Smooth muscle cell (in vitro differentiated cells): ENCODE data around the gene FOXN3. TPM values are rescaled to one million over a fixed set of nuclear protein-coding genes. Genes with fewer than 3 reads are reported as not detected.

Experiments used
- DNase-seq: peaks from one replicate; lab custom pipeline; 2025; ENCODE audit not compliant: unreplicated experiment; lab: John Stamatoyannopoulos, UW
- H2AFZ ChIP-seq: fragments of 200-600 bp; sonication (generic); 2 replicates; pipeline ENCODE4 v1.6.0; 2016; ENCODE audit warnings: antibody characterized with exemption, low read depth, mild to moderate bottlenecking
- H3F3A ChIP-seq: fragments of 200-600 bp; sonication (generic); 2 replicates; pipeline ENCODE4 v1.6.0; 2017; ENCODE audit warnings: antibody characterized with exemption, low read depth
- H3K27ac ChIP-seq: fragments of 200-600 bp; sonication (generic); 2 replicates; pipeline ENCODE4 v1.5.1; 2016; ENCODE audit warnings: low read depth, mild to moderate bottlenecking
- H3K27me3 ChIP-seq: fragments of 200-600 bp; sonication (generic); 2 replicates; pipeline ENCODE4 v1.6.1; 2016; ENCODE audit warnings: low read depth, mild to moderate bottlenecking
- H3K36me3 ChIP-seq: fragments of 200-600 bp; sonication (generic); 2 replicates; pipeline ENCODE4 v1.5.1; 2016; ENCODE audit warnings: low read depth
- H3K4me1 ChIP-seq: fragments of 200-600 bp; sonication (generic); 2 replicates; pipeline ENCODE4 v1.5.1; 2016; ENCODE audit warnings: low read depth
- H3K4me2 ChIP-seq: fragments of 200-600 bp; sonication (generic); 2 replicates; pipeline ENCODE4 v1.6.0; 2016; ENCODE audit warnings: mild to moderate bottlenecking
- H3K4me3 ChIP-seq: fragments of 200-600 bp; sonication (generic); 2 replicates; pipeline ENCODE4 v1.5.1; 2016; ENCODE audit warnings: mild to moderate bottlenecking
- H3K79me2 ChIP-seq: fragments of 200-600 bp; sonication (generic); 2 replicates; pipeline ENCODE4 v1.6.0; 2016; ENCODE audit warnings: low read depth, mild to moderate bottlenecking
- H3K9ac ChIP-seq: fragments of 200-600 bp; sonication (generic); 2 replicates; pipeline ENCODE4 v1.6.0; 2016; ENCODE audit warnings: low read depth
- H3K9me3 ChIP-seq: fragments of 200-600 bp; sonication (generic); replicated peaks from 2 replicates; pipeline ENCODE4 v1.5.1; 2016; ENCODE audit warnings: low read depth
- H4K20me1 ChIP-seq: fragments of 200-600 bp; sonication (generic); 2 replicates; pipeline ENCODE4 v1.6.0; 2016; ENCODE audit warnings: low read depth
- CTCF ChIP-seq: fragments of 200-600 bp; sonication (generic); IDR thresholded peaks from 2 replicates; pipeline ENCODE4 v1.5.1; 2017; ENCODE audit warnings: borderline replicate concordance, mild to moderate bottlenecking, antibody characterized with exemption; ENCODE audit not compliant: insufficient read depth, poor library complexity, severe bottlenecking
- WGBS: methylation state at CpG from one replicate; pipeline ENCODE4 v1.1.7; 2016; ENCODE audit warnings: low lambda C conversion rate; 5-methylcytosine and 5-hydroxymethylcytosine counted together
- polyA plus RNA-seq: library from polyadenylated mRNA; unstranded; fragments of >200 nt; fragmentation: Nextera tagmentation; extraction: Ambion mirVana; gene quantifications from 2 replicates; pipeline ENCODE4 v1.2.1, GENCODE V29; 2016
- total RNA-seq: library from RNA; depleted of rRNA; stranded (reverse); fragments of >200 nt; gene quantifications from 2 replicates; pipeline ENCODE4 v1.2.3, GENCODE V29; 2014

Gene FOXN3
- total and polyA plus RNA-seq, 2 experiments from 2014 or later = 24.5 to 31.5 TPM

DNA sequence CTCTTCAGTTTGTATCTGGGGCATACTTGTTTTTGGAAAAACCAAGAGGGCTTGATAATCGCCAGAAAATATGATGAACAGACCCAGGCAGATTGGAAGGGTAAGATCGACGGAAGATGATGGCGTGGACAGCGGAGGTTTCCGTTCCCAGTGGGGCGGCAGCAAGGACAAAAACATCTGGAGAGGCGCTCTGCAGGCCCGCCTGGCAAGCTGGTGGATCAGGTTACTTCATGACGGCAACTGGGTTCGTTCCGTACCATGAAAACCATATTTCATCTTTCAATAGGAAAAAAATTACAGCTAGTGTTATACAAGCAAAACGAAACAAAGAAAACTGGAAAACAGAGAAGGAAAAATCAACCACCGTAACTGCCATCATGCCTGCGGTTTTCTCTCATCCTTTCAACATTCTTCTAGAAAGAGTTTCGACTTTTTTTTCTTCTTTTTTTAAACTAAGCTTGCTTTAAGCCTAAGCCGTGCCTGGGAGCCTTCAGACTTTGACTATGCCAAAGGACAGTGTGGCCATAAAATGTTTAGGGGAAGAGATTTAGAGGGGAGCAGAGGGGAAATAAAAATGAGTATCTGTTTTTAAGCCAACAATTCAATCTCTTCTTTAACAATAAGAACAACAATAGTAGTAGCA is 210.5 kb downstream of the FOXN3 start:
- H4K20me1 ChIP-seq = peaks cover 14% of the 10 kb centered on the region
- no peaks in the 10 kb centered on the region for H3K79me2 ChIP-seq
- H2AFZ ChIP-seq = no peak overlapping the region
- WGBS = 87% methylated on average over 17 of the region's 17 CpGs
- no peak overlapping the region for H3K4me2 ChIP-seq
- H3K36me3 ChIP-seq = no peaks in the 10 kb centered on the region
- peaks cover 19% of the 10 kb centered on the region for H3K4me1 ChIP-seq
- H3K9me3 ChIP-seq = no peaks in the 10 kb centered on the region
- no peak for TF ChIP-seq CTCF
- H3K27me3 ChIP-seq = no peaks in the 10 kb centered on the region
- no peak for DNase-seq
- no peak overlapping the region for H3K9ac ChIP-seq
- no peak overlapping the region for H3K27ac ChIP-seq
- no peaks in the 10 kb centered on the region for H3F3A ChIP-seq
- no peak overlapping the region for H3K4me3 ChIP-seq

DNA sequence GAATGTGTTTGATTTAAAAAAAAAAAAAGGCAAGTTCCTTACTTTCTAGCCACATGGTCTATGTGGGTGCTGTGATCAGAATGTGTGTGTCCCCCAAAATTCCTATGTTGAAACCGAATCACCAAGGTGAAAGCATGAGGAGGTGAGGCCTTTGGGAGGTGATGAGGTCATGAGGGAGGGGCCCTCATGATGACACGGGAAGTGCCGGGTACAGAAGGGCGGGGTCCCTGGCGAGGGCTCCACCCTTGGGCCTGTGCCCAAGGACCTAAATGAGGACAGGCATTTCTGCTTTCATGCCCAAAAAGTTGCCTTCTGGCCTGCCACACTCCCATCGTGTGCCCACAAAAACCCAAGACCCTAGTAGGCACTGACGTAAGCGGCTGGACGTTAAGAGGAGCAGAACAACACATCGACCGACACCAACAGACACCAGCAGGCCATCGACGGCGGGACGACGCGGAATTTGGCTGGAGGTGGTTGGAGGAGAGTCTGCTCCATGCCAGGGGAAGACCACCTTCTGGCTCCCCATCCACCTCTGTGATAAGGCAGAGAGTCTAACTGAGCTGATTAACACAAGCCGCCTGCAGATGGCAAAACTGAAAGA is 211.8 kb downstream of the FOXN3 start:
- H3K36me3 ChIP-seq = no peaks in the 10 kb centered on the region
- H3K4me2 ChIP-seq = no peak overlapping the region
- no peaks in the 10 kb centered on the region for H3K79me2 ChIP-seq
- H3K9me3 ChIP-seq = no peaks in the 10 kb centered on the region
- no peaks in the 10 kb centered on the region for H3K27me3 ChIP-seq
- peaks cover 16% of the 10 kb centered on the region for H4K20me1 ChIP-seq
- no peak overlapping the region for H3K27ac ChIP-seq
- H3K9ac ChIP-seq = no peak overlapping the region
- H2AFZ ChIP-seq = no peak overlapping the region
- H3K4me3 ChIP-seq = no peak overlapping the region
- no peak for DNase-seq
- peaks cover 19% of the 10 kb centered on the region for H3K4me1 ChIP-seq
- 96% methylated on average over 18 of the region's 18 CpGs for WGBS
- no peaks in the 10 kb centered on the region for H3F3A ChIP-seq
- TF ChIP-seq CTCF = no peak

- Histone ChIP-seq H3K4me1 (no peaks in the 10 kb centered on the region), H3F3A (no peaks in the 10 kb centered on the region), H3K4me3 (no peak overlapping the region), H2AFZ (no peak overlapping the region), H3K79me2 (no peaks in the 10 kb centered on the region), H4K20me1 (peaks cover 16% of the 10 kb centered on the region), H3K27me3 (no peaks in the 10 kb centered on the region), H3K4me2 (no peak overlapping the region), H3K36me3 (no peaks in the 10 kb centered on the region), H3K9me3 (no peaks in the 10 kb centered on the region), H3K9ac (no peak overlapping the region), H3K27ac (no peak overlapping the region)
- 79% methylated on average over 10 of the region's 10 CpGs for WGBS
- TF ChIP-seq CTCF = no peak
- DNase-seq = no peak
Observed at GRCh38 chr14:89202413-89203190, 214.4 kb downstream of the FOXN3 start.
